SU-DHL-6 (cell line): ENCODE measurements around the gene SIL1.

ENCODE experiments used
- H2AFZ ChIP-seq: fragments of 200-600 bp; sonication (generic); 2 replicates; pipeline ENCODE4 v1.6.1; 2014; ENCODE audit warnings: low read depth, mild to moderate bottlenecking, moderate library complexity, mixed read lengths, antibody characterized with exemption, low read length; ENCODE audit not compliant: severe bottlenecking
- H3F3A ChIP-seq: fragments of 200-600 bp; shearing (Covaris generic); 2 replicates; pipeline ENCODE4 v1.6.0; 2016; ENCODE audit warnings: antibody characterized with exemption, mild to moderate bottlenecking; ENCODE audit not compliant: insufficient read depth
- H3K27ac ChIP-seq: fragments of 200-600 bp; sonication (generic); 2 replicates; pipeline ENCODE4 v1.5.1; 2016; ENCODE audit warnings: low read depth, mild to moderate bottlenecking, low read length, moderate library complexity, mixed read lengths
- H3K27me3 ChIP-seq: fragments of 200-600 bp; sonication (generic), shearing (Covaris generic); 2 replicates; pipeline ENCODE4 v1.6.0; 2014; ENCODE audit warnings: mild to moderate bottlenecking, low read length
- H3K36me3 ChIP-seq: fragments of 200-600 bp; sonication (generic); 2 replicates; pipeline ENCODE4 v1.6.1; 2014; ENCODE audit warnings: mild to moderate bottlenecking, low read length, mixed read lengths
- H3K4me2 ChIP-seq: fragments of 300-600, 200-600 bp; shearing (Covaris generic), sonication (generic); 2 replicates; pipeline ENCODE4 v1.6.0; 2014; ENCODE audit warnings: low read length, low read depth, mild to moderate bottlenecking; ENCODE audit not compliant: poor library complexity, severe bottlenecking
- H3K4me3 ChIP-seq: fragments of 200-600 bp; sonication (generic); 2 replicates; pipeline ENCODE4 v1.5.1; 2014; ENCODE audit warnings: antibody characterized with exemption, low read length, mild to moderate bottlenecking, mixed read lengths; ENCODE audit not compliant: insufficient read depth, poor library complexity, severe bottlenecking
- H3K79me2 ChIP-seq: fragments of 200-600 bp; sonication (generic); 2 replicates; pipeline ENCODE4 v1.6.1; 2014; ENCODE audit warnings: mild to moderate bottlenecking, low read length, moderate library complexity; ENCODE audit not compliant: insufficient read depth
- H3K9ac ChIP-seq: fragments of 200-600 bp; sonication (generic); 2 replicates; pipeline ENCODE4 v1.7.0; 2014; ENCODE audit warnings: mild to moderate bottlenecking, low read length
- H3K9me2 ChIP-seq: fragments of 200-600 bp; sonication (generic); replicated peaks from 2 replicates; pipeline ENCODE4 v1.6.1; 2014; ENCODE audit warnings: low read length; ENCODE audit not compliant: insufficient read depth
- H3K9me3 ChIP-seq: fragments of 200-600 bp; sonication (generic); 2 replicates; pipeline ENCODE4 v1.6.1; 2014; ENCODE audit warnings: low read length, mixed read lengths; ENCODE audit not compliant: insufficient read depth
- H4K20me1 ChIP-seq: fragments of 200-600 bp; sonication (generic); 2 replicates; pipeline ENCODE4 v1.6.1; 2014; ENCODE audit warnings: low read depth, mild to moderate bottlenecking, antibody characterized with exemption, low read length, moderate library complexity, mixed read lengths
- CTCF ChIP-seq: fragments of 200-600 bp; sonication (generic); IDR thresholded peaks from one replicate; pipeline ENCODE4 v1.5.1; 2017; ENCODE audit warnings: antibody characterized with exemption, mild to moderate bottlenecking, low read length, moderate library complexity; ENCODE audit not compliant: insufficient read depth, poor library complexity, severe bottlenecking
- EZH2phosphoT487 ChIP-seq: fragments of 200-600 bp; sonication (generic), shearing (Covaris generic); conservative IDR thresholded peaks from 2 replicates; pipeline ENCODE4 v1.6.1; 2018; ENCODE audit warnings: mild to moderate bottlenecking, antibody characterized with exemption, low read length, moderate library complexity, mixed read lengths

SIL1 gene

GRCh38 chr5:139150367-139150999, 47.7 kb downstream of the SIL1 start:
- no peak overlapping the region for H2AFZ ChIP-seq
- H3K36me3 ChIP-seq, result no peaks in the 10 kb centered on the region
- H3F3A ChIP-seq, result no peaks in the 10 kb centered on the region
- no peaks in the 10 kb centered on the region for H3K9me3 ChIP-seq
- H3K9me2 ChIP-seq, result no peaks in the 10 kb centered on the region
- H3K4me3 ChIP-seq, result no peak overlapping the region
- H3K4me2 ChIP-seq, result no peak overlapping the region
- H3K27ac ChIP-seq, result no peak overlapping the region
- H3K9ac ChIP-seq, result no peak overlapping the region
- TF ChIP-seq EZH2phosphoT487 (no peak), CTCF (no peak)
- H3K27me3 ChIP-seq, result no peaks in the 10 kb centered on the region
- no peaks in the 10 kb centered on the region for H4K20me1 ChIP-seq
- no peaks in the 10 kb centered on the region for H3K79me2 ChIP-seq

- H3K4me2 ChIP-seq, result no peak overlapping the region
- H3F3A ChIP-seq, result no peaks in the 10 kb centered on the region
- no peaks in the 10 kb centered on the region for H3K36me3 ChIP-seq
- H3K4me3 ChIP-seq, result no peak overlapping the region
- H4K20me1 ChIP-seq, result no peaks in the 10 kb centered on the region
- no peaks in the 10 kb centered on the region for H3K79me2 ChIP-seq
- H3K27ac ChIP-seq, result no peak overlapping the region
- TF ChIP-seq EZH2phosphoT487 (no peak), CTCF (no peak)
- H2AFZ ChIP-seq, result no peak overlapping the region
- no peak overlapping the region for H3K9ac ChIP-seq
- H3K9me3 ChIP-seq, result no peaks in the 10 kb centered on the region
- H3K9me2 ChIP-seq, result no peaks in the 10 kb centered on the region
- no peaks in the 10 kb centered on the region for H3K27me3 ChIP-seq
These were observed 48.5 kb downstream of the SIL1 start for GRCh38 chr5:139149477-139150199.

- Histone ChIP-seq H3K9me3 (no peaks in the 10 kb centered on the region), H3F3A (no peaks in the 10 kb centered on the region), H3K36me3 (no peaks in the 10 kb centered on the region), H3K27ac (no peak overlapping the region), H3K27me3 (no peaks in the 10 kb centered on the region), H2AFZ (no peak overlapping the region), H3K79me2 (no peaks in the 10 kb centered on the region), H3K9me2 (no peaks in the 10 kb centered on the region), H3K4me3 (no peak overlapping the region), H4K20me1 (no peaks in the 10 kb centered on the region), H3K4me2 (no peak overlapping the region), H3K9ac (no peak overlapping the region)
- TF ChIP-seq CTCF (no peak), EZH2phosphoT487 (no peak)
These were observed 49.2 kb downstream of the SIL1 start for GRCh38 chr5:139148986-139149385.
